H54 (cell line): Measurements from ENCODE around the gene ANGPTL1.

Source experiments
- DNase-seq: peaks from one replicate; pipeline ENCODE4 v3.0.0; 2011; ENCODE audit warnings: low spot score, mixed read lengths; ENCODE audit not compliant: insufficient read length
- FAIRE-seq: peaks from 3 replicates; lab custom pipeline; 2011; peaks lifted over from hg19 to GRCh38; lab: Jason Lieb, UNC
- POLR2A ChIP-seq: IDR thresholded peaks from 2 replicates; pipeline ENCODE4 v1.6.1; 2011; ENCODE audit warnings: low read depth, mild to moderate bottlenecking, low read length

The ANGPTL1 gene

DNA sequence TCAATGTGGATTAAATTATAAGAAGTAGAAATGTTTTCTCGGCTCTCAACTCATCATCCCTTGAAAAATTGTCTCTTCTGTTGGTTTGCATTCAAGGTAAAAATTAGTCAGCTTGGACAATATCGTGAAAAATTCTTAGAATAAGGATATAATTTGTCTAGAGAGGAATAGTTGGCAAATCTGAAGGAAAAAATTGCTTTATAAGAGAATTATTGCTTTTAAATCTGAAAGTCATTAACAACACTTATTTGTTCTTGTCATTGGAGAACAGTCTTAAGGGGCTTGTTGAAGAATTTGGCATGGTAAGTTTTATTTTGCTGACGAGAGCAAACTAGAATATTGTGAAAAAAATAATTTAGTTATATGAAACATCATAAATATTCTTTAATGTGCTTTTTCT lies 26.4 kb downstream of the ANGPTL1 start:
- TF ChIP-seq POLR2A = no peak
- no peak for FAIRE-seq
- DNase-seq = no peak

DNA sequence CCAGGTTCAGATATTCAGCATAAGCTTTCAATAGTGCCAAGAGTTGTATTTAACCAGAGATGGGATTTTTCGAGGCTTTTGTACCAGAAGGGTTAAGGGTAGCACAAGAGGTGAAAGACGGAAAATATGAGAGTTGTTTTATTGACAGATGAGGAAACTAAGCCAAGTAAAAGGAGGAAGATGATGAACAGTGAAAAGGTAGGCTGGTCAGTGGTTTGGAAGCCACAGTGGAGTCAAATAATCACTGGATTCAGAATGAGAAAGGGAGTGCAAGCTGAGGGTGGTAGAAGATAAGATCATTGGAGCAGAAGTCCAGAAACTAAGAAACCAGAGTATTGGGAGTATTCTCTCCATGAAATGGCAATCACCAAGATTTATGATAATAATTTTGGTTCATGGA lies 45.7 kb downstream of the ANGPTL1 start:
- FAIRE-seq (no peak), DNase-seq (no peak)
- TF ChIP-seq POLR2A = no peak

DNA sequence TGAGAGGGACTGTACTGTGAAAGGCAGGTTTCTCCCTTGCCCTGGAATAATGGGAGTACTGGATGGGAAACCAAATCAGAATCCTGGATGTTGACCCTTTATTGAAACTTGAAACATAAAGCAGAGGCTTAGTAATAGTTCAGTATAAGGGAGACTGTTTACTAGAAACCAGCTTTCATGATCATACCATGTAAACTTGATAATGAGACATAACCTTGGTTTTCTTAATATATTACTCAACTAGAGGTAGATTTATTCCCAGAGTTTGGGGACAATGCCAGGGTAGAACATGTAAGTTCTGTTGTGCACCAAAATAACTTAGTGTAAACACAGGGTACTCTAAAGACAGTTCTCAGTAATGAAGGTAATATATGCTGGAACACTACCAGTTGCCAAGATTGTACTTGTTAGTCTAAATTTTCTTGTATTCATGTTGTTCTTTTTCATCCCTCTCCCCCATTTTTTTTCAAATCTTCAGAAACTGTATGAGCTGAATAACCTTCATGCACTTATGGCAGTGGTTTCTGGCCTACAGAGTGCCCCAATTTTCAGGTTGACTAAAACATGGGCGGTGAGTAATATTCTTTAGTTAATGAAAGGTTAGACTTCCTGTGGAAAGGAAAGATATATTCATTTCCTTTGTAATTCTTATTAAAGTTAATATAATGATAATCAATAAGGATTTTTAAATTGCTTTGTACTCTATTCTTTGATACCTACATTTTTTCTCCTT lies 49.6 kb downstream of the ANGPTL1 start:
- FAIRE-seq (peak; percentile 27), DNase-seq (no peak)
- no peak for TF ChIP-seq POLR2A

DNA sequence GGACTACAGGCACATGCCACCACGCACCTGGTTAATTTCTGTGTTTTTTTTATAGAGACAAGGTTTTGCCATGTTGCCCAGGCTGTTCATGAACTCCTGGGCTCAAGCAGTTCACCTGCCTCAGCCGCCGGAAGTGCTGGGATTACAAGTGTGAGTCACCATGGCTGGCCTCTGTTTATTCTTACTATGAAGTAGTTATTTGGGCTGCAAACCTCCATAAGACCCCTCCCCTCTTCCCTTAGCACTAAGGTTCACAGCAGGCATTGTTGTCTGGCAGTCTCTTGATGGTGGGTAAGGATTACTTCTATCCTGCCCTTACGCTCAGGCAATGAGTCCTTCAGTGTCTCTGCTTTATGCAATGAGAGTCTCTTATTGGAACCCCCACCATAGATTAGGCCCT lies 51.8 kb downstream of the ANGPTL1 start:
- no peak for TF ChIP-seq POLR2A
- FAIRE-seq (no peak), DNase-seq (no peak)

DNA sequence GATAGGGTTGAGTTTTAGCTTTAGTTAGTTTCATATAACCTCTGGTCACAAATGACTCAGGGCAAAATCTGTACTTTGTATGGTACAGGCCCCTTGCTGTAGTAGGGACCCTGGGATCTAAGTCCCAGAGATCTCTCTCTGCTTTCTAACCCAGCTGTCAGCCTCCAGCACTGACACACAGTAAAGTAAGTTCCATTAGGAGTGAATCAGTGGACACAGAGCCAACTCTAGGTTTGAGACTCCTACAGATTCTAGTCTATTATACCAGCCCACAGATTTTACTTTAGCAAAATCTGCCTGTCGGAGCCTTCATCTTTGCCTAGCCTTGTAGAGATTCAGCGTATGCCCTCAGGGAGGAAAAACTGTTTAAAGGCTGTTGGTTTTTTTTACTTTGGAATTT lies 52.5 kb downstream of the ANGPTL1 start:
- DNase-seq (peak; percentile 3), FAIRE-seq (peak; percentile 20)
- TF ChIP-seq POLR2A = no peak

DNA sequence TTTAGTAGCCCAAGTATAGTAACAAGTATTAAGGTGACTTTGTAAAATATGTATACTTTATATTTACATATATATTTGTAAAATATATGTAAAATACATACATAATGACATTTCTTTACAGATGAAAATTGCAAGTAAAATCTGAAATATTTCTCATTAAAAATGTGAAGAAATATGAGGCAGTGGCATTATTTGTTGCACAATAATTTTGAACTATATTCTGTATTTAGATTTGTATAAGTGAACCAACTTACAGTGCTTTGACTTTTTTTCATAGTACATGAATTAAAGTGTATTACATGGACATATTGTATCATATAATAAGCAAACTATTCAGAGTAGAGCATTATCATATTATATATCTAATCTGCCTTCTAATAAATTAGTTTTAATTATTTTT lies 60.3 kb downstream of the ANGPTL1 start:
- FAIRE-seq (no peak), DNase-seq (no peak)
- TF ChIP-seq POLR2A = no peak

DNA sequence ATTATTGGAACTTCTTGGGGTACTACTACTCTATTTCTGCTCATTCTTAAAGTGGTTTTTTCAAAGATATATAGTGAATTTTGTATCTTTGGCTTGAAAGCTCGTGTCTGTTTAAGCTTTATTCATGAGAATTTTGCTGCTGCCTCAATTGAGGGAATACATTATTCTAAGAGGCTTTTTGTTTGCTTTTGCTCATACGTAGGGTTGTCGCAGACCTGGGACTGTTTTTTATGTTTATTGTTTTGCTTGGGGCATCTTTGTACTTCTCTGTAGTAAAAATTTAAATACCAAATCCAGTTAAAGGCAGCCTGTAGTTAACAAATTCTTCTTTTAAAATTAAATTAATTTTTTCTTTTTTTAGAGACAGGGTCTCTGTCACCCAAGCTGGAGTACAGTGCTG lies 62.3 kb downstream of the ANGPTL1 start:
- DNase-seq (no peak), FAIRE-seq (no peak)
- no peak for TF ChIP-seq POLR2A

DNA sequence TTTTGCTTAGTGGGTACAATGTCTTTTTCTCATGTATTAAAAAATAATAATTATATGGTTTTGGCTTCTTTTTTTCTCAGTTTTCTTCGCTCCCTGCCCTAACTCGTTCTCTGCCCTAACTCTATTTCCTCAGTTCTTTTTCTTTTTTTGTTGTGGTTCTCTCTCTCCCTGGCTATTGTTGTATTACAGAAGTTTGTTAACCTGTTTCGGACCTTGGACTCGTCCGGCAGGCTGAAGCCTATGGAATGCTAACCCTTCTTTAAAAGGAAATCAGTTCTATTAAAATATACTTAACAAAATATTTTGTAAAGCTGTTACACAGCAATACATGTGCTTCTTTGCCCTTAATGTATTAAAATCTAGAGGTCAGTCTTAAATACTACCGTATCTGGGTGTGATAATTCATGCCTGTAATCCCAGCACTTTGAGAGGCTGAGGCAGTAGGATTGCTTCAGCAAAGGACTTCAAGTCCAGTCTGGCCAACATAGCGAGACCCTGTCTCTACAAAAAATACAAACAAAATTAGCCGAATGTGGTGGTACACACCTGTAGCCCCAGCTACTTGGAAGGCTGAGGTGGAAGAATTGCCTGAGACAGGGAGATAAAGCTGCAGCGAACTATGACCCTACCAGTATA lies 64.1 kb downstream of the ANGPTL1 start:
- no peak for FAIRE-seq
- no peak for TF ChIP-seq POLR2A
- DNase-seq = no peak

DNA sequence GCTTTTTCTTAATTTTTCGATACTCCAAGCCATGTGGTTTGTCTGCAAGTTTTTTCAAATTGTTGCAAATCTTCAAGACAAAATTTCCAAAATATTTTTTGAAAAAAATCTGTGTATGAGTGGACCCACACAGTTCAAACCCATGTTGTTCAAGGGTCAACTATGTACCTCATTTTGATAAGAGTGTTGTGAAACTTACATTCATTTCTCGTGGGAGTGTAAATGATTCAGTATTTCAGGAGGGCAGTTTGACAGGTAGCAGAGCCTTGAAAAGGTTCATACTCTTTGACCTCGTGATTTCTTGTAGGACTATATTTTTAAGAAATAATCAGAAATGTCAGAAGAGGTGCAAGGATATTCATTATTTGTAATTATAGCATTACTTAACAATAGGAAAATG lies 68.0 kb downstream of the ANGPTL1 start:
- TF ChIP-seq POLR2A = no peak
- DNase-seq (no peak), FAIRE-seq (no peak)
